HuH-7 (cell line): Measurements from ENCODE around the gene HRK.

Experiments
- DNase-seq: peaks from one replicate; pipeline ENCODE4 v3.0.0; 2011; ENCODE audit warnings: low spot score

The HRK gene

GRCh38 chr12:116897476-116897875, 16.2 kb upstream of the HRK start:
- DNase-seq, result no peak

DNA sequence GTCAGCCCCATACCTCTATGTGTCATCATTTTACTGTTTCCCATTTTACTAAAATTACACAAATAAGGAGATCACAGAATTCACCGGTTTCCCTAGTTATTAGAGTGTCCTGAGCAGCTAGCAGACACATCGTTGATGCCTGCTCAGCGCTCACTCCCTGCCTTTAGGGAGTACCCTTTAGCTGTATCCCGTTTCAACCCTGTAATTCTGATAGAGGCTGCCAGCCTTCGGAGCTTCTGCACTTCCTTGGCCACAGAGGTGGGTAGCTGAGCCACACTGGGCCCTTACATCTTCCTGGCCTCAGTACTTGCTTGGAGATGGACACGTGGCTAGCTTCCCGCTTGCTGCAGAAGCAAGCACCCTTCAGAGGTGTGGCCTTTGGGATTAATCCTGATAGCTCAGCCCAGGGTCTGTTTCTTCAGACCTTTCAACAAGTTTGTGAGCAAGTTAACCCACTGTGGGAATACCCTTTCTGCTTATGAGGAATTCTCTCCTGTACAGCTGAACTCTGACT, 15.2 kb upstream of the HRK start:
- no peak for DNase-seq

- no peak for DNase-seq
Measured at GRCh38 chr12:116894913-116895312, 13.7 kb upstream of the HRK start.

DNA sequence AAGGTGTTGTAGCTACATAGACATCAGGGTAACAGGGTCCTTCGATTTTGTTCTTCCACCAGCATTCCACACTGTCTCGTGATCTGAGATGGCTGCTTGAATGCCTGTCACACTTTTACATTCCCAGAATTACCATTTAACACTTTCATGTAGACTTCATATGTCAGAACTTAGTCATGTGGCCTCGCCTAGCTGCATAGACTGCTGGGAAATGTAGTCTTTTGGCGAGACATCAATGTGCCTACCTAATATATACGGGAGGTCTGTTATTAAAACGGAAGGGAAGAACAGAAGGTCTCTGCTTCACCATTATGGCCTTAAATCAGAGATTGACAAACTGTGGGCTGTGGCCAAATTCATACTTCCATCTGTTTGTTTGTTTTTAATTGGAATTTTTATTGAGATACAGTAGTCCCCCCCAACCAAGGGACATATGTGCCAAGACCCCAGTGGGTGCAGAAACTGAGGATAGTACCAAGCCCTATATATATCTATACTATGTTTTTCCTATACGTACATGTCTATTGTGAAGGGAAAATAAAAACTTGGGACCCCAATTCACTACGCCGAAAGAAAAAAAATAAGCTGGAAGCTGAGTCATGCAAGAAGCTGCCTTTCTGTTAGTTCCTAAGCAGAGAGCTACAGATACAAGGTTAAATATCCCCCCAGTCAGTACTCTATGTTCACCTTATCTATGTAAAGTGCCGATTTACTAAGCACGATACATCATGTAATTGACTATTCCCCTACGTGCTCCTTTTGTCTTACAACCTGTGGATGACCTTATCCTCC, 11.3 kb upstream of the HRK start:
- DNase-seq, result no peak

DNA sequence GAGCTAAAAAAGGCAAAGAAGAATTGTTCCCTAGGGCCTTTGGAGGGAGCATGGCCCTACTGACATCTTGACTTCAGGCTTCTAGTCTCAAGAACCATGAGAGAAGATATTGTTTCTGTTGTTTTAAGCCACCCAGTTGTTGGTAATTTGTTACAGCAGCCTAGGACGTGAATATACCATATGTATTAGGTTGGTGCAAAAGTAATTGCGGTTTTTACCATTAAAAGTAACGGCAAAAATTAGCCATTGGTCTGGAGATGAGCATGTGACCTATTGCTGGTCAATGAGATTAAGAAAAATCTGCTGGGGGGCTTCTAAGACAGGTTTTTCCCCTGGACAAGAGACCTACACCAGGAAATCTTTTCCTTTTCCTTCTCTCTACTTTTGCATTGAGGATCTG, 9.8 kb upstream of the HRK start:
- no peak for DNase-seq

GRCh38 chr12:116890330-116890729, 9.1 kb upstream of the HRK start:
- DNase-seq, result no peak

GRCh38 chr12:116887897-116888296, 6.7 kb upstream of the HRK start:
- no peak for DNase-seq

- DNase-seq, result no peak
Measured at GRCh38 chr12:116887244-116887643, 6.0 kb upstream of the HRK start.

GRCh38 chr12:116885491-116885890, 4.2 kb upstream of the HRK start:
- DNase-seq, result no peak

DNA sequence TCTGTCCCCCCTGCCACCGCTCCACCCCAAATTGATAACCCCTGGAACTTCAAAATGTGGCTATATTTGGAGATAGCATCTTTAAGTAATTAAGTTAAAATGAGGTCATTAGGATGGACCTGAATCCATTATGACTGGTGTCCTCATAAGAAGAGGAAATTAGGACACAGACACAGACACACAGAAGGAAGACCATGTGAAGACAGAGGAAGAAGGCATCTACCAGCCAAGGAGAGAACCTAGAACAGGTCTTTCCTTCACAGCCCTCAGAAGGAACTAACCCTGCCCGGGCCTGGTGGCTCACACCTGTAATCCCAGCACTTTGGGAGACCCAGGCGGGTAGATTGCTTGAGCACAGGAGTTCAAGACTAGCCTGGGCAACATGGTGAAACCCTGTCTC, 3.6 kb upstream of the HRK start:
- DNase-seq, result no peak

DNA sequence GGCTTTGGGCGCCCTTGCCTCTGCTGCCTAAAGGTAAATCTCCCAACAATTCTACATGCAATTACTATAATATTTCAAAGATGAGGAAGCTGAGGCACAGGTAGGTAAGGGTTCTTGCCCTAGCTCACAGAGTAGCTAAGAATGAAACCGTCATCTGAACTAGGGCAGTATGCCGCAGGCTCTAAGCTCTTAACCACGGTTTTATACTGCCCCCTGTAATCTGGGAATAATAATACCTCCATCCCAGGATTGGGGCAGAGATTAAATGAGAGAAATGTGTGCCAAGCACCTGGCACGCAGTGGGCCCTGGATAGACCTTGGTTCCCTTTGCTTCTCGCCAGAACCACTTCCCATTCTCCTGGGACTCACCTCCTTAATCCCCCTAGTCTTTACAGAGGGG, 1.5 kb upstream of the HRK start:
- no peak for DNase-seq

DNA sequence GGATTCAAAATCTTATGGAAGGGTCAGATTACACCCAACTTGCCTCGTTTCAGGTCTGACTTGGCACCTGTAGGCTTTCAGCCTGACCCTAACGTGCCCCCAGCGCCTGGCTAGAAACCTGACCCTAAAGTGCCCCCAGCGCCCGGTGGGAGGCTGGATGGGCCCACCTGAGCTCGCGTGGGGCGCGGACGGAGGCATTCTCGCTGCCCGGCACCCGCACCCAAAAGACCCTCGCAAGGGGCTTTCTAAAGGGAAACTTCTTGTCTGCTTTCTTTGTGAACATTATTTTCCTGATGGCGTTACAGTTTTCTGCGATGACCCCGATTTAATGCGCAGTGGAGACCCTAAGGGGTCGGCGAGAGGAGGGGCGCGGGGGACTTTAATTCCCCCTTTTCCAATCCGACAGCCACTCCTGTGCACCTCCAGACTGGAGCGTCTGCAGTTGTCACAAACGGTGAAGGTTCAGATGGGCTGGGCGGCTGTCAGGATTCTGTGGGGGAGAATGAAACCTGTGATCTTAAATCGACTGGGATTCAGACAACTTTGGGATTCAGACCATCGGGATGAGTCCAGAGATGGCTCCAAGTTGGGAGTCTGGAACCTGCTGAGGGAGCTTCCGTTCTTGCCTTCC, 751 bp upstream of the HRK start:
- DNase-seq, result no peak

GRCh38 chr12:116880817-116881324, 370 bp downstream of the HRK start:
- DNase-seq, result peak; percentile 59

DNA sequence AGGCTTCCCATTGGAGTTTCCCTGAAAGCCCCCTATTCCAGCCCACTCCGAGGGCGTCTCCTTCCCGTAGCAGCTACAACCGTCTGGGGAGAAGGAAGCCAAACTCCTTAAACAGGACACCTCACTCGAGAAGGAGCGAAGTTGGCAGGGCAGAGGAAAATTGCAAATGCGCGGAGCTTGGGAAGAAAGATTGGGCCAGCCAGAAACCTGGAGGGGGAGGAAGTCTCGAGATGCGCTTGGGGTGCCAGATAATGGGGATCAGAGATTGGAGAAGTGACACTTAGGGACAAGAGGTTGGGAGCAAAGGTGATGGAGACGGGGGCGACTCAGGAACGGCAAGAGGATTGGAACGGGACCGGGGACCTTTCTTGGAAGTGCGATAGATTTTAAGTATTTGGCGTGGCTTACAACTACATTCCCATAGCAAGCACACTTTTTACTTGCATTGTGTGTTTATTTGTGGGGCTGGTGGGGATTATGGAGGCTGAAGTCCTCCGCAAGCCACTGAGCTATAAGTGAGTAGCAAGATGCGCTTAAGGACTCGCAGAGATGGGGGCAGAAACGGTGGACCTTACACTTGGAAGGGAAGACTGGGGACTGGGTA, 926 bp downstream of the HRK start:
- no peak for DNase-seq

GRCh38 chr12:116879509-116880212, 1.6 kb downstream of the HRK start:
- DNase-seq, result no peak

GRCh38 chr12:116878567-116879508, 2.4 kb downstream of the HRK start:
- DNase-seq, result no peak

- DNase-seq, result no peak
Measured at GRCh38 chr12:116876151-116876869, 4.9 kb downstream of the HRK start.

DNA sequence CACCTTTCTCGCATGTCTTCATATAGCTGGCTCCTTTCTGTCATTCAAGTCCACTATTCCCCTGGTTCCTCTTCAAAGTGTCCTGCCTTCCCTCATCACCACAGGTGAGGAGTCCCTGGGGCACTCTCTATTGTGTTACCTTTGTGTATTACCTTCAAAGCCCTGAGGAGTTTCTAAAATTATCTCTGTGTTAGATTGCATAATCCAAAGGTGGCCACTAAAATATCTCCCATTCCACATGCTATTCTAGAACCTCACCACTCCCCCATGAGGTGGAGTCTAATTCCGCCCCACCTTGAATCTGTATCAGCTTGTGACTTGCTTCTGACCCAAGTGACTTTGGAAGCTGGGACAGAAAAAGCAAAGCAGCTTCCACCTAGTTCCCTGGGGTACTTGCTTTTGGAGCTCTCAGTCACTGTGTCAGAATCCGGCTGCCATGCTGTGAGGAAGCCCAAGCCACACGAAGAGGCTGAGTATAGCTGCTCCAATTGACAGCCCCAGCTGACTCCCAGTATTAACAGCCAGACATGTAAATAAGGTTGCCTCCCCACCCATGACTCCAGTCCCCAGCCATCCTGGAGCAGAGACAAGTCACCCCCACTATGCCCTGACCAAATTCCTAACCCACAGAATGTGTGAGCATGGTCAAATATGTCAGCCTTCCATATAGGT, 6.8 kb downstream of the HRK start:
- DNase-seq, result no peak

DNA sequence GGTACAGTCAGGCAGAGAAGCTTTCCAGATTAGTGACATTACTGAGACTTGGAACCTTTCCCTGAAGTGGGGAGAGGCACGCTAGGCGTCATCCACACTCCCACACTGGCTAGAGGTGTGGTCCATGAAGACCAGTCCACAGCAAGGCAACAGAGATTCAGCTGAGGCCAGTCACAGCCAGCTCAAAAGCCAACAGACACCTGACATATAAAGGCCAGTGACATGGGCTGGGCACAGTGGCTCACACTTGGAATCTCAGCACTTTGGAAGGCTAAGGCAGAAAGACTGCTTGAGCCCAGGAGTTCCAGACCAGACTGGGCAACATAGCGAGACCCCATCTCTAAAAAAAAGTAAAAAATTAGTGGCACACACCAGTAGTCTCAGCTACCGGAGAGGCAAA, 10.9 kb downstream of the HRK start:
- no peak for DNase-seq

DNA sequence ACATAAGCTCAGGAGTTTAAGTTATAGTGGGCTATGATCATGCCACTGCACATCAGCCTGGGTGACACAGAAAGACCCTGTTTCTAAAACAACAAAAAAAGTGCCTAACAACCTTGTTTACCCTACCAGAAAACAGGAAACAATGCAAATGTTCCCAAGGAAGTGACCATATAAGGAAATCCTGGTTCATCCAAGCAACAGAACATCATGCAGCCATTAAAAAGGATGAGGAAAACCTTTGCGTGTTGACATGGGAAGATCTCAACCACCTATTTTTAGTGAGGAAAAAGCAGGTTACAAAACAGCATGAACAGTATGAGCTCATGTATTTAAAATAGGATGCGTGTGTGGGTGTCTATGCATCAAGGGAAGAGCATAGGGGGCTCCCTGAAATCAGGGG, 13.7 kb downstream of the HRK start:
- no peak for DNase-seq
